ENCODE results near the gene GPRIN1. TPM values are rescaled to one million over a fixed set of nuclear protein-coding genes. Genes with fewer than 3 reads are reported as not detected.
"Not testable (repeated sequence)": the region's sequence is repeated elsewhere in the genome, so short reads cannot be mapped to it uniquely, and the experiment has no call there.

GPRIN1 gene
- total and polyA plus RNA-seq, 2 of the 4 experiments (the other 2 are of a cell fraction) = 3.0 to 4.7 TPM

DNA sequence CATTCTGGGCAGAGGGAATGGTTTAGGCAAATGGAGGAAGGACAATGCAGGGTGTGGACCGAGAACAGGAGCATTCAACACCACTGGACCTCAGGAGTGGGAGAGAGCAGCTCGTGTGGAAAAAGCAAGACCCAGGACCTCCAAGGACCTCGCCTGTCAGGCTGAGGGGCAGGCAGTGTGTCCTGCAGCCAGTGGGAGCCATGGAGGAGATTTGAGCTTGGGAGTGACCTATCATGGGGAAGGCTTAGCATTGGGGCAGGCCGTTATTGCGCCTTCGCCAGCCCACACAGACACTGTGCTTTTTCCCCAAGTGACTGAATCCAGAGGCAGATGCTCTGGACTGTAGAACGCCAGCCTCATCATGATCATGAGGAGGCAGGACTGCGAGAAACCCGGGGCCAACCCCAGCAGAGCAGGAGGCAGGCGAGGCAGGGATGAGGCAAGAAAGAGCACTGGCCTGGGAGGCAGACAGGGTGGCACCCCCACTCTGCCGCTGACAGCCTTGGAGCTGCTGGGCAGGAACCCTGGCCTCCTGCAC, 57.6 kb downstream of the GPRIN1 start:
- 80% methylated on average over 4 of the region's 11 CpGs; no CpG with 5 or more reads in 1 of the 2 experiments for WGBS, 2 experiments (ENCODE audit: extremely low coverage in 2 of 2, insufficient read length in 1 of 2)
- Histone ChIP-seq H3K9me1 (ENCODE audit: insufficient read depth, low read length) (no peaks in the 10 kb centered on the region), H2BK5ac (ENCODE audit: low read depth, low read length, poor library complexity, severe bottlenecking) (no peak overlapping the region), H3K18ac (ENCODE audit: low read depth, low read length) (no peak overlapping the region), H3K9me3 (ENCODE audit: control insufficient read depth, insufficient read depth, low read length) (no peaks in the 10 kb centered on the region), H3K14ac (replicated peaks; ENCODE audit: low read depth, low read length) (no peak overlapping the region), H3K27ac (ENCODE audit: insufficient read depth, low read length) (no peak overlapping the region), H2AFZ (replicated peaks; ENCODE audit: low read length, poor library complexity) (peak overlapping the region; percentile 32), H3K4me1 (ENCODE audit: control insufficient read depth, insufficient read depth, low read length) (no peaks in the 10 kb centered on the region), H3K56ac (ENCODE audit: extremely low read depth, insufficient read depth, low read length) (no peak overlapping the region), H2BK120ac (ENCODE audit: low read depth, low read length) (no peak overlapping the region), H3K36me3 (ENCODE audit: control insufficient read depth, insufficient read depth, low read length) (no peaks in the 10 kb centered on the region), H3K9ac (ENCODE audit: low read depth, low read length) (no peak overlapping the region), H3K4ac (ENCODE audit: low read depth, low read length) (no peak overlapping the region), H4K5ac (ENCODE audit: low read depth, low read length) (no peak overlapping the region), H3K79me1 (ENCODE audit: low read depth in 1 of 2, low read length in 2 of 2) (no peaks in the 10 kb centered on the region), H4K20me1 (ENCODE audit: insufficient read depth, low read length) (no peaks in the 10 kb centered on the region), H4K91ac (ENCODE audit: insufficient read depth, low read depth, low read length) (no peak overlapping the region), H3K27me3 (ENCODE audit: control insufficient read depth, insufficient read depth, low read length) (peaks cover 19% of the 10 kb centered on the region; the same call in 1 of the 2 replicates), H2AK9ac (replicated peaks; ENCODE audit: low read depth, low read length, poor library complexity) (no peak overlapping the region), H2AK5ac (ENCODE audit: low read depth, low read length) (no peak overlapping the region), H3K4me2 (ENCODE audit: low read depth, low read length) (no peak overlapping the region), H2BK15ac (ENCODE audit: low read depth, low read length) (no peak overlapping the region), H3K4me3 (ENCODE audit: insufficient read depth, low read depth, low read length) (no peak overlapping the region), H3K23ac (ENCODE audit: low read depth, low read length) (no peak overlapping the region), H4K8ac (ENCODE audit: low read depth in 2 of 2, low read length in 2 of 2) (no peak overlapping the region), H2BK20ac (ENCODE audit: low read depth, low read length) (no peak overlapping the region)
- CTCF ChIA-PET = no interaction called here
- DNase-seq (no peak), ATAC-seq (ENCODE audit: low read depth) (no peak)
- in situ Hi-C loops (cut with MboI; ENCODE audit: low sequenced_read_pairs) = loop anchor here (25.0 kb wide), 1 partner anchor 815 kb away; no protein-coding TSS in a partner anchor
- intact Hi-C loops (cut with micrococcal nuclease) = no loop called here
- dilution Hi-C loops (cut with HindIII; ENCODE audit: low sequenced_read_pairs, unreplicated experiment) = no loop called here
- BruUV-seq (replicated peaks) = no TSS peak
- TF ChIP-seq BHLHE40 (IDR thresholded peaks at IDR 0.05; ENCODE audit: low read depth, low read length) = no peak
- TF ChIP-seq CHD1 (IDR thresholded peaks at IDR 0.05; ENCODE audit: low read depth, low read length) = no peak
- TF ChIP-seq, protein P1, sequence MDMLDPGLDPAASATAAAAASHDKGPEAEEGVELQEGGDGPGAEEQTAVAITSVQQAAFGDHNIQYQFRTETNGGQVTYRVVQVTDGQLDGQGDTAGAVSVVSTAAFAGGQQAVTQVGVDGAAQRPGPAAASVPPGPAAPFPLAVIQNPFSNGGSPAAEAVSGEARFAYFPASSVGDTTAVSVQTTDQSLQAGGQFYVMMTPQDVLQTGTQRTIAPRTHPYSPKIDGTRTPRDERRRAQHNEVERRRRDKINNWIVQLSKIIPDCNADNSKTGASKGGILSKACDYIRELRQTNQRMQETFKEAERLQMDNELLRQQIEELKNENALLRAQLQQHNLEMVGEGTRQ (IDR thresholded peaks at IDR 0.05; ENCODE audit: low read depth, low read length) = no peak
- TF ChIP-seq MXI1 (IDR thresholded peaks at IDR 0.05; ENCODE audit: borderline replicate concordance, low read depth, low read length) = no peak
- TF ChIP-seq MAZ (IDR thresholded peaks at IDR 0.05; ENCODE audit: borderline replicate concordance, low read depth, low read length) = no peak
- no peak for TF ChIP-seq MAFK (IDR thresholded peaks at IDR 0.05; ENCODE audit: low read depth, low read length)
- POLR2A ChIA-PET (ENCODE audit: unreplicated experiment) = no interaction called here

DNA sequence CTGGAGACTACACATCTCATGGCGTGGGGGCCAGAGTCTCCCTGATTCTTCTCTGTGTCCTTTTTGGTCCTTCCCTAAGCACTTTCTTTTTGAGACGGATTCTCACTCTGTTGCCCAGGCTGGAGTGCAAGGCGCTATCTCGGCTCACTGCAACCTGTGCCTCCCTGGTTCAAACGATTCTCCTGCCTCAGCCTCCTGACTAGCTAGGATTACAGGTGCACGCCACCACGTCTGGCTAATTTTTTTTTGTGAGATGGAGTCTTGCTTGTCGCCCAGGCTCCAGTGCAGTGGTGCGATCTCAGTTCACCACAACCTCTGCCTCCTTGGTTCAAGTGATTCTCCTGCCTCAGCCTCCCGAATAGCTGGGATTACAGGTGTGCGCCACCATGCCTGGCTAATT, 59.0 kb downstream of the GPRIN1 start:
- H3K36me3 ChIP-seq (ENCODE audit: control insufficient read depth, insufficient read depth, low read length); H3K56ac ChIP-seq (ENCODE audit: extremely low read depth, insufficient read depth, low read length); H2BK15ac ChIP-seq (ENCODE audit: low read depth, low read length); H3K18ac ChIP-seq (ENCODE audit: low read depth, low read length); H3K4me3 ChIP-seq (ENCODE audit: insufficient read depth, low read depth, low read length); H4K91ac ChIP-seq (ENCODE audit: insufficient read depth, low read depth, low read length); H4K8ac ChIP-seq (ENCODE audit: low read depth in 2 of 2, low read length in 2 of 2); H2AK9ac ChIP-seq (replicated peaks; ENCODE audit: low read depth, low read length, poor library complexity); H3K4ac ChIP-seq (ENCODE audit: low read depth, low read length); H3K23ac ChIP-seq (ENCODE audit: low read depth, low read length); ATAC-seq (ENCODE audit: low read depth); H2AFZ ChIP-seq (replicated peaks; ENCODE audit: low read length, poor library complexity); H3K27ac ChIP-seq (ENCODE audit: insufficient read depth, low read length); DNase-seq; H3K14ac ChIP-seq (replicated peaks; ENCODE audit: low read depth, low read length); H2BK5ac ChIP-seq (ENCODE audit: low read depth, low read length, poor library complexity, severe bottlenecking); intact Hi-C loops (cut with micrococcal nuclease); H4K20me1 ChIP-seq (ENCODE audit: insufficient read depth, low read length); H2BK20ac ChIP-seq (ENCODE audit: low read depth, low read length); CTCF ChIA-PET; dilution Hi-C loops (cut with HindIII; ENCODE audit: low sequenced_read_pairs, unreplicated experiment); H4K5ac ChIP-seq (ENCODE audit: low read depth, low read length); POLR2A ChIA-PET (ENCODE audit: unreplicated experiment); H2BK120ac ChIP-seq (ENCODE audit: low read depth, low read length); H3K79me1 ChIP-seq (ENCODE audit: low read depth in 1 of 2, low read length in 2 of 2); H3K9me3 ChIP-seq (ENCODE audit: control insufficient read depth, insufficient read depth, low read length); H3K4me2 ChIP-seq (ENCODE audit: low read depth, low read length); H3K4me1 ChIP-seq (ENCODE audit: control insufficient read depth, insufficient read depth, low read length); BruUV-seq (replicated peaks); H3K9me1 ChIP-seq (ENCODE audit: insufficient read depth, low read length); H3K9ac ChIP-seq (ENCODE audit: low read depth, low read length); H2AK5ac ChIP-seq (ENCODE audit: low read depth, low read length): not testable (repeated sequence)
- in situ Hi-C loops (cut with MboI; ENCODE audit: low sequenced_read_pairs) = loop anchor here (25.0 kb wide), 1 partner anchor 814 kb away; no protein-coding TSS in a partner anchor
- H3K27me3 ChIP-seq (ENCODE audit: control insufficient read depth, insufficient read depth, low read length) = peaks cover 19% of the 10 kb centered on the region; the same call in 1 of the 2 replicates
- WGBS, 2 experiments (ENCODE audit: extremely low coverage in 2 of 2, insufficient read length in 1 of 2) = 84% methylated on average over 7 of the region's 11 CpGs; no CpG with 5 or more reads in 1 of the 2 experiments

Data from IMR-90 (cell line).